Activated T-cell treated with anti-CD3 and anti-CD28 coated beads for 1 hour (primary cell): ENCODE results near the gene RBM22.
A peak's percentile ranks its signal among the peaks of the same experiment; 100 is the strongest.

ENCODE experiments used
- DNase-seq: peaks from one replicate; pipeline ENCODE4 v3.0.0-alpha.2; 2020; ENCODE audit warnings: low read depth

The RBM22 gene

GRCh38 chr5:150672237-150672883 is 28.5 kb downstream of the RBM22 start:
- peak; percentile 11 for DNase-seq

GRCh38 chr5:150671509-150672236 is 29.2 kb downstream of the RBM22 start:
- no peak for DNase-seq

GRCh38 chr5:150670948-150671310 is 29.9 kb downstream of the RBM22 start:
- no peak for DNase-seq

- DNase-seq = no peak
Measured at GRCh38 chr5:150670275-150670947, 30.5 kb downstream of the RBM22 start.

- no peak for DNase-seq
Measured at GRCh38 chr5:150665044-150665443, 35.8 kb downstream of the RBM22 start.

GRCh38 chr5:150663936-150664335 is 36.9 kb downstream of the RBM22 start:
- no peak for DNase-seq

GRCh38 chr5:150662731-150663516 is 37.9 kb downstream of the RBM22 start:
- DNase-seq = no peak

- DNase-seq = no peak
Measured at GRCh38 chr5:150661821-150662596, 38.9 kb downstream of the RBM22 start.

GRCh38 chr5:150661086-150661485 is 39.8 kb downstream of the RBM22 start, which contains the start of gene MYOZ3:
TSS of gene MYOZ3 (plus strand) at chr5:150661251. CDS start at chr5:150662942, 1,691 bp downstream.
- DNase-seq = no peak

GRCh38 chr5:150660108-150660831 is 40.6 kb downstream of the RBM22 start:
- DNase-seq = no peak

GRCh38 chr5:150659360-150660107 is 41.3 kb downstream of the RBM22 start:
- DNase-seq = no peak

GRCh38 chr5:150658699-150659265 is 42.1 kb downstream of the RBM22 start:
- DNase-seq = no peak

- no peak for DNase-seq
Measured at GRCh38 chr5:150658121-150658520, 42.7 kb downstream of the RBM22 start.

GRCh38 chr5:150656191-150657132 is 44.4 kb downstream of the RBM22 start:
- DNase-seq = peak; percentile 74

GRCh38 chr5:150655221-150655620 is 45.6 kb downstream of the RBM22 start:
- DNase-seq = no peak

GRCh38 chr5:150653762-150654556 is 46.9 kb downstream of the RBM22 start:
- no peak for DNase-seq

- no peak for DNase-seq
Measured at GRCh38 chr5:150653145-150653761, 47.6 kb downstream of the RBM22 start.
